ENCODE data around the gene KPNA5. TPM values are rescaled to one million over a fixed set of nuclear protein-coding genes. Genes with fewer than 3 reads are reported as not detected.

KPNA5 gene
- total RNA-seq, 1 experiment from 2014 or later: 2.6 TPM

GRCh38 chr6:116783852-116784251 is 102.8 kb downstream of the KPNA5 start:
- no peak for DNase-seq (ENCODE audit: low spot score)

Other genes starting within 250 kb of the KPNA5 start
- not detected in 2 replicates for gene CALHM6, start 219.8 kb upstream of the KPNA5 start, total RNA-seq (2014; rRNA removed; shearing (Covaris generic))
- gene CALHM5, start 169.6 kb upstream of the KPNA5 start, total RNA-seq (2014; rRNA removed; shearing (Covaris generic)): 0.08 and 0.23 TPM in 2 replicates
- gene TRAPPC3L, start 135.5 kb upstream of the KPNA5 start, total RNA-seq (2014; rRNA removed; shearing (Covaris generic)): not detected in 2 replicates
- not detected in 2 replicates for gene CALHM4, start 127.5 kb upstream of the KPNA5 start, total RNA-seq (2014; rRNA removed; shearing (Covaris generic))
- 9.1 and 15.4 TPM in 2 replicates for gene RWDD1, start 109.7 kb upstream of the KPNA5 start, total RNA-seq (2014; rRNA removed; shearing (Covaris generic))
- gene RSPH4A, start 64.7 kb upstream of the KPNA5 start, total RNA-seq (2014; rRNA removed; shearing (Covaris generic)): 0.31 TPM in 1 of 2 replicates, not detected in the other
- gene ZUP1, start 12.4 kb upstream of the KPNA5 start, total RNA-seq (2014; rRNA removed; shearing (Covaris generic)): 6.0 and 6.1 TPM in 2 replicates
- gene FAM162B, start 84.5 kb downstream of the KPNA5 start, total RNA-seq (2014; rRNA removed; shearing (Covaris generic)): not detected in 2 replicates
- not detected in 2 replicates for gene GPRC6A, start 147.9 kb downstream of the KPNA5 start, total RNA-seq (2014; rRNA removed; shearing (Covaris generic))
- 0.13 and 0.23 TPM in 2 replicates for gene RFX6, start 196.0 kb downstream of the KPNA5 start, total RNA-seq (2014; rRNA removed; shearing (Covaris generic))

Data from HT-29 (cell line).